Measurements from ENCODE around the gene MTRR. TPM values are rescaled to one million over a fixed set of nuclear protein-coding genes. Genes with fewer than 3 reads are reported as not detected.

Gene MTRR
- total and polyA plus RNA-seq, 2 of the 4 experiments (the other 2 are of a cell fraction): 33.2 to 33.5 TPM

DNA sequence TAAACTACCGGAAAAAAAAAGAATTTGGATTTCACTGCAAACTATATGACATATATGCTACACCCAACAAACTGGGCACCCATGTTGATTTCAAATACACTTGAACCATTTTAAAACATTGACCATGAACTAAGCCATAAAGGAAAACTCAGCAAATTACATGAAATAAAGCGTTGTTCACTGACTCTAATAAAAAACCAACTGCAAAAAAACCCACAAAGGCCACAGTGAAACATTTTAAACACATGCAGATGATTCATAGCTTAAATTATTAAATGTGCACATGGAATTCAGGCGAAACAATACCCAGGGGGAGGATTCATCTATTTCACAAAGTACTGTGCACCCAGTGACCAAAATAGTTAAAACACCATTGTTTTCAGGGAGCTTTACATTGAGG lies 33.3 kb downstream of the MTRR start:
- Histone ChIP-seq H3K36me3 (ENCODE audit: control insufficient read depth, insufficient read depth, low read length) (peaks cover 25% of the 10 kb centered on the region), H3K14ac (replicated peaks; ENCODE audit: low read depth, low read length) (no peak overlapping the region), H2AFZ (replicated peaks; ENCODE audit: low read length, poor library complexity) (no peak overlapping the region), H4K20me1 (ENCODE audit: insufficient read depth, low read length) (no peaks in the 10 kb centered on the region), H3K79me1 (ENCODE audit: low read depth in 1 of 2, low read length in 2 of 2) (no peaks in the 10 kb centered on the region), H2AK5ac (ENCODE audit: low read depth, low read length) (no peak overlapping the region), H3K9me3 (ENCODE audit: control insufficient read depth, insufficient read depth, low read length) (no peaks in the 10 kb centered on the region), H4K5ac (ENCODE audit: low read depth, low read length) (no peak overlapping the region), H3K4me1 (ENCODE audit: control insufficient read depth, insufficient read depth, low read length) (peaks cover 10% of the 10 kb centered on the region), H4K8ac (ENCODE audit: low read depth in 2 of 2, low read length in 2 of 2) (no peak overlapping the region), H2BK120ac (ENCODE audit: low read depth, low read length) (no peak overlapping the region), H3K27ac (ENCODE audit: insufficient read depth, low read length) (no peak overlapping the region), H2BK20ac (ENCODE audit: low read depth, low read length) (no peak overlapping the region), H2AK9ac (replicated peaks; ENCODE audit: low read depth, low read length, poor library complexity) (no peak overlapping the region), H3K23ac (ENCODE audit: low read depth, low read length) (no peak overlapping the region), H3K4me2 (ENCODE audit: low read depth, low read length) (no peak overlapping the region), H3K4ac (ENCODE audit: low read depth, low read length) (no peak overlapping the region), H3K18ac (ENCODE audit: low read depth, low read length) (no peak overlapping the region), H4K91ac (ENCODE audit: insufficient read depth, low read depth, low read length) (no peak overlapping the region), H3K4me3 (ENCODE audit: insufficient read depth, low read depth, low read length) (no peak overlapping the region), H3K27me3 (ENCODE audit: control insufficient read depth, insufficient read depth, low read length) (no peaks in the 10 kb centered on the region), H3K9ac (ENCODE audit: low read depth, low read length) (no peak overlapping the region), H3K56ac (ENCODE audit: extremely low read depth, insufficient read depth, low read length) (no peak overlapping the region), H2BK5ac (ENCODE audit: low read depth, low read length, poor library complexity, severe bottlenecking) (no peak overlapping the region), H3K9me1 (ENCODE audit: insufficient read depth, low read length) (0 out of 2 replicates have a peak, but pooled peaks cover 3% of the 10 kb centered on the region), H2BK15ac (ENCODE audit: low read depth, low read length) (no peak overlapping the region)
- dilution Hi-C loops (cut with HindIII; ENCODE audit: low sequenced_read_pairs, unreplicated experiment) (no loop called here), in situ Hi-C loops (cut with MboI; ENCODE audit: low sequenced_read_pairs) (no loop called here), intact Hi-C loops (cut with micrococcal nuclease) (no loop called here)
- ATAC-seq (ENCODE audit: low read depth) (no peak; the same call in 1 of the 2 replicates), DNase-seq (no peak)
- POLR2A ChIA-PET (ENCODE audit: unreplicated experiment): no interaction called here
- no CpG with 5 or more reads among the region's 3 CpGs for WGBS, 2 experiments (ENCODE audit: extremely low coverage in 2 of 2, insufficient read length in 1 of 2)
- CTCF ChIA-PET: no interaction called here
- BruUV-seq (replicated peaks): no TSS peak
- TF ChIP-seq FOS (IDR thresholded peaks at IDR 0.05; ENCODE audit: low read depth, low read length) (no peak), RAD21 (IDR thresholded peaks at IDR 0.05; ENCODE audit: low read length) (no peak), BHLHE40 (IDR thresholded peaks at IDR 0.05; ENCODE audit: low read depth, low read length) (no peak), RCOR1 (IDR thresholded peaks at IDR 0.05; ENCODE audit: insufficient replicate concordance, low read length) (no peak), MAFK (IDR thresholded peaks at IDR 0.05; ENCODE audit: low read depth, low read length) (no peak), CHD1 (IDR thresholded peaks at IDR 0.05; ENCODE audit: low read depth, low read length) (no peak), MXI1 (IDR thresholded peaks at IDR 0.05; ENCODE audit: borderline replicate concordance, low read depth, low read length) (no peak), CEBPB (IDR thresholded peaks at IDR 0.05; ENCODE audit: low read depth, low read length) (no peak), SMC3 (IDR thresholded peaks at IDR 0.05; ENCODE audit: low read depth, low read length) (no peak), POLR2A (IDR thresholded peaks at IDR 0.05; ENCODE audit: low read depth, low read length) (no peak), NFE2L2 (IDR thresholded peaks at IDR 0.05; ENCODE audit: low read depth, low read length) (no peak), RFX5 (IDR thresholded peaks at IDR 0.05; ENCODE audit: low read depth, low read length) (no peak)
- TF ChIP-seq, protein P1, sequence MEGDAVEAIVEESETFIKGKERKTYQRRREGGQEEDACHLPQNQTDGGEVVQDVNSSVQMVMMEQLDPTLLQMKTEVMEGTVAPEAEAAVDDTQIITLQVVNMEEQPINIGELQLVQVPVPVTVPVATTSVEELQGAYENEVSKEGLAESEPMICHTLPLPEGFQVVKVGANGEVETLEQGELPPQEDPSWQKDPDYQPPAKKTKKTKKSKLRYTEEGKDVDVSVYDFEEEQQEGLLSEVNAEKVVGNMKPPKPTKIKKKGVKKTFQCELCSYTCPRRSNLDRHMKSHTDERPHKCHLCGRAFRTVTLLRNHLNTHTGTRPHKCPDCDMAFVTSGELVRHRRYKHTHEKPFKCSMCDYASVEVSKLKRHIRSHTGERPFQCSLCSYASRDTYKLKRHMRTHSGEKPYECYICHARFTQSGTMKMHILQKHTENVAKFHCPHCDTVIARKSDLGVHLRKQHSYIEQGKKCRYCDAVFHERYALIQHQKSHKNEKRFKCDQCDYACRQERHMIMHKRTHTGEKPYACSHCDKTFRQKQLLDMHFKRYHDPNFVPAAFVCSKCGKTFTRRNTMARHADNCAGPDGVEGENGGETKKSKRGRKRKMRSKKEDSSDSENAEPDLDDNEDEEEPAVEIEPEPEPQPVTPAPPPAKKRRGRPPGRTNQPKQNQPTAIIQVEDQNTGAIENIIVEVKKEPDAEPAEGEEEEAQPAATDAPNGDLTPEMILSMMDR (conservative IDR thresholded peaks at IDR 0.05; ENCODE audit: low read depth, low read length): no peak
- TF ChIP-seq, protein P2, sequence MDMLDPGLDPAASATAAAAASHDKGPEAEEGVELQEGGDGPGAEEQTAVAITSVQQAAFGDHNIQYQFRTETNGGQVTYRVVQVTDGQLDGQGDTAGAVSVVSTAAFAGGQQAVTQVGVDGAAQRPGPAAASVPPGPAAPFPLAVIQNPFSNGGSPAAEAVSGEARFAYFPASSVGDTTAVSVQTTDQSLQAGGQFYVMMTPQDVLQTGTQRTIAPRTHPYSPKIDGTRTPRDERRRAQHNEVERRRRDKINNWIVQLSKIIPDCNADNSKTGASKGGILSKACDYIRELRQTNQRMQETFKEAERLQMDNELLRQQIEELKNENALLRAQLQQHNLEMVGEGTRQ (IDR thresholded peaks at IDR 0.05; ENCODE audit: low read depth, low read length): no peak
